Measurements from ENCODE around the gene RABAC1. TPM values are rescaled to one million over a fixed set of nuclear protein-coding genes. Genes with fewer than 3 reads are reported as not detected.

The RABAC1 gene
- total and polyA plus RNA-seq, 8 donors, result 53.1 to 186 (median 74.2) TPM

GRCh38 chr19:41922585-41922984, 36.5 kb downstream of the RABAC1 start:
- Histone ChIP-seq H3K27me3 (peaks cover 33 to 98% of the 10 kb centered on the region in 2 donors), H3K27ac (no peak overlapping the region)
- ATAC-seq, result no peak

GRCh38 chr19:41921577-41922576, 37.2 kb downstream of the RABAC1 start:
- DNase-seq (no peak), ATAC-seq (no peak)
- Histone ChIP-seq H3K4me3 (no peak overlapping the region), H3K36me3 (no peaks in the 10 kb centered on the region), H3K27me3 (peaks cover 31 to 98% of the 10 kb centered on the region in 2 donors), H3K9me3 (no peaks in the 10 kb centered on the region), H3K27ac (no peak overlapping the region), H3K4me1 (no peaks in the 10 kb centered on the region)
- intact Hi-C loops (cut with DNase I), result no loop called here
- no peak for TF ChIP-seq CTCF (IDR thresholded peaks at IDR 0.05)

More at GRCh38 chr19:41922585-41922984, 36.5 kb downstream of the RABAC1 start:
- H3K4me1 ChIP-seq, result peaks cover 0 to 3% of the 10 kb centered on the region in 2 donors
- no peaks in the 10 kb centered on the region for H3K9me3 ChIP-seq
- TF ChIP-seq CTCF (IDR thresholded peaks at IDR 0.05), result no peak
- H3K4me3 ChIP-seq, result no peak overlapping the region
- H3K36me3 ChIP-seq, result no peaks in the 10 kb centered on the region
- DNase-seq, result no peak
- intact Hi-C loops (cut with DNase I), result no loop called here

- no peak for TF ChIP-seq CTCF (IDR thresholded peaks at IDR 0.05)
- Histone ChIP-seq H3K27me3 (peaks cover 33 to 98% of the 10 kb centered on the region in 2 donors), H3K9me3 (no peaks in the 10 kb centered on the region), H3K27ac (no peak overlapping the region), H3K4me1 (no peaks in the 10 kb centered on the region), H3K36me3 (no peaks in the 10 kb centered on the region), H3K4me3 (no peak overlapping the region)
- ATAC-seq (no peak), DNase-seq (no peak)
- intact Hi-C loops (cut with DNase I), result no loop called here
These were observed 38.1 kb downstream of the RABAC1 start for GRCh38 chr19:41920882-41921576.

- intact Hi-C loops (cut with DNase I), result no loop called here
- Histone ChIP-seq H3K36me3 (no peaks in the 10 kb centered on the region), H3K4me1 (peaks cover 0 to 5% of the 10 kb centered on the region in 2 donors), H3K27ac (no peak overlapping the region), H3K27me3 (peaks cover 41 to 98% of the 10 kb centered on the region in 2 donors), H3K9me3 (no peaks in the 10 kb centered on the region), H3K4me3 (no peak overlapping the region)
- ATAC-seq, result no peak
- no peak for DNase-seq
- TF ChIP-seq CTCF (IDR thresholded peaks at IDR 0.05), result no peak
These were observed 39.0 kb downstream of the RABAC1 start for GRCh38 chr19:41919948-41920712.
